ENCODE results near the gene MYH14. TPM values are rescaled to one million over a fixed set of nuclear protein-coding genes. Genes with fewer than 3 reads are reported as not detected.
A peak's percentile ranks its signal among the peaks of the same experiment; 100 is the strongest.

The MYH14 gene
- total RNA-seq, 2 donors from 2014 or later: not detected

DNA sequence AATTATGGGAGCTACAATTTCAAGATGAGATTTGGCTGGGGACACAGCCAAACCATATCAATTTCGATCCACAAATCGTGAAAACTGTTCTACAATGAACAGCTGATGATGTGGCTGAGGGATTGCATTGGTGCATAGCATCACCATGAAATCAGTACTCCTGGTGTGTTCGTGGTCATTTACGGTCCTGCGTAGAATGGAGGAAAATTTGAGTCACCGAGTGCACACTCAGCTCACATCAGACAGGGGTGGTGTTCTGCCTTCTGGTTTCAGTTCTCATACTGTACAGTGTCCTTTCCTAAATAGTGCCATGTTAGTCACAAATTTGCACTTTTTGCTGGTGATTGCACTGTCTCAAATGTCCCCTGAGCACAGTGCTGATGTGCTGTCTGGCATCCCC, 39.2 kb downstream of the MYH14 start:
- DNase-seq (ENCODE audit: low spot score) (no peak), ATAC-seq (no peak)
- Mint-ChIP-seq H3K27me3 (peaks cover 0 to 9% of the 10 kb centered on the region in 2 donors), H3K4me3 (no peak overlapping the region), H3K9me3 (no peaks in the 10 kb centered on the region), H3K4me1 (ENCODE audit: low read depth in 2 of 2) (no peaks in the 10 kb centered on the region), H3K36me3 (no peaks in the 10 kb centered on the region), H3K27ac (no peak overlapping the region)

DNA sequence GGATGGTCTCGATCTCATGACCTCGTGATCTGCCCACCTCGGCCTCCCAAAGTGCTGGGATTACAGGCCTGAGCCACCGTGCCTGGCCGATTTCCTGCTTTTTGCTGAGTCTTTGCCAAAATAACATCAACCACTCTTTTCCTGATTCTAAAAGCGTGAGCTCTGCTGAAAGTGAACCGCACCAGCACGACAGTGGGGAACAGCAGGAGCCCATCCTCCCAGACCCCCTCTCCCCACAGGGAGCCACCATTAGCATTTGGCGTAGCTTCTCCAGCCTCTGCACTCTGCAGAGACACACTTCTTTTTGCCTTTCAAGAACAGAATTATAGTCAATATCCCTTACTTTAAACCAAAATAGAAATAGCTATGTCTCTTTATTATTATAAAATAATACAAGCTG, 41.3 kb downstream of the MYH14 start:
- no peak overlapping the region for H3K4me3 Mint-ChIP-seq
- peaks cover 0 to 9% of the 10 kb centered on the region in 2 donors for H3K27me3 Mint-ChIP-seq
- no peak for ATAC-seq
- no peaks in the 10 kb centered on the region for H3K4me1 Mint-ChIP-seq (ENCODE audit: low read depth in 2 of 2)
- H3K27ac Mint-ChIP-seq: no peak overlapping the region
- H3K9me3 Mint-ChIP-seq: no peaks in the 10 kb centered on the region
- H3K36me3 Mint-ChIP-seq: no peaks in the 10 kb centered on the region
- DNase-seq (ENCODE audit: low spot score): no peak

DNA sequence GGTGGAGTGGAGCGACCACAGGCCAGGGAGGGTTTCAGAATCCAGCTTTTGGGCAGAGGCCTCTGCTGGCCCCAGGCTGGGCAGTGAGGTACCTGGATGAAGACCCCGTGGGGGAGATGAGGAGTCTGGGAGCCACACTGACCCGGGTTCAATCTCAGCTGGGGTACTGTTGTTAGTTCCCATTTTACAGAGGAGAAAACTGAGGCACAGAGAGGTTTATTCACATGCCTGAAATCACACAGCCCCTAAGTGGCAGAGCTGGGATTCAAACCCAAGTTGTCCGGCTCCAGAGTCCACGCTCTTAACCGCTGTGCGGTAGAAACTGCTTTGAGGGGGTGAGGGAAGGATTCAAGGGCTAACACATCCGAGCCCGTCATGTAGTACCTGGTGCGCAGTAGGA, 45.0 kb downstream of the MYH14 start:
- ATAC-seq: peak in 1 of 2 donors; percentile 7
- Mint-ChIP-seq H3K4me1 (ENCODE audit: low read depth in 2 of 2) (no peaks in the 10 kb centered on the region), H3K27me3 (peaks cover 5% of the 10 kb centered on the region in 2 donors), H3K9me3 (peaks cover 5% of the 10 kb centered on the region), H3K4me3 (no peak overlapping the region), H3K27ac (no peak overlapping the region), H3K36me3 (peaks cover 7% of the 10 kb centered on the region)
- no peak for DNase-seq (ENCODE audit: low spot score)

DNA sequence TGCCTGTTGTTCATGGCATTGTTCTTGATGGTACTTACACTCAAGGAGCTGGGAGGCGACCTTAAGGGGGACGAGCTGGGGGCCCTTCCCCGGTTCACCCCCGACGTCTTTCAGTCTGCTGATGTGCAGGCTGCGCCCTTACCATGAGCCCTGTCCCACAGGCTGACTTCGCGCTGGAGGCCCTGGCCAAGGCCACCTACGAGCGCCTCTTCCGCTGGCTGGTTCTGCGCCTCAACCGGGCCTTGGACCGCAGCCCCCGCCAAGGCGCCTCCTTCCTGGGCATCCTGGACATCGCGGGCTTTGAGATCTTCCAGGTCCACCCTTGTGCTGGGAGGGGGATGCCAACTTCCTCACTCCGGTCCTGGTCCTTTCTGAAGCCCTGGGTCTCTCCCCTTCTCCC, 45.4 kb downstream of the MYH14 start:
- Mint-ChIP-seq H3K27me3 (peaks cover 2 to 5% of the 10 kb centered on the region in 2 donors), H3K27ac (no peak overlapping the region), H3K4me3 (no peak overlapping the region), H3K36me3 (peaks cover 7% of the 10 kb centered on the region), H3K4me1 (ENCODE audit: low read depth in 2 of 2) (no peaks in the 10 kb centered on the region), H3K9me3 (peaks cover 5% of the 10 kb centered on the region)
- ATAC-seq: peak in 1 of 2 donors; percentile 7
- DNase-seq (ENCODE audit: low spot score): no peak

DNA sequence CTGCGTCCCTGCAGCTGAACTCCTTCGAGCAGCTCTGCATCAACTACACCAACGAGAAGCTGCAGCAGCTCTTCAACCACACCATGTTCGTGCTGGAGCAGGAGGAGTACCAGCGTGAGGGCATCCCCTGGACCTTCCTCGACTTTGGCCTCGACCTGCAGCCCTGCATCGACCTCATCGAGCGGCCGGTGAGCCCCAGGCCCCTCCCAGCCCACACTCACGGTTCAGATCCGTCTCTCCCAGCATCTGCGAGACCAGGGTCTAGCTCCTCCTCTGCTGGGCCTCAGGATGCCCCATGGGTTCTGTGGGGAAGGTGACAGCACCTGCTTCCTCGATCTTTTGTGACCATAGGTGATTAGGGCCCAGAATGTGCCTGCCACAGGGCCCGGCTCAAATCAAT, 46.2 kb downstream of the MYH14 start:
- Mint-ChIP-seq H3K27me3 (peaks cover 2 to 5% of the 10 kb centered on the region in 2 donors), H3K27ac (no peak overlapping the region), H3K4me1 (ENCODE audit: low read depth in 2 of 2) (no peaks in the 10 kb centered on the region), H3K4me3 (no peak overlapping the region), H3K36me3 (peaks cover 7% of the 10 kb centered on the region), H3K9me3 (peaks cover 5% of the 10 kb centered on the region)
- no peak for DNase-seq (ENCODE audit: low spot score)
- no peak for ATAC-seq

DNA sequence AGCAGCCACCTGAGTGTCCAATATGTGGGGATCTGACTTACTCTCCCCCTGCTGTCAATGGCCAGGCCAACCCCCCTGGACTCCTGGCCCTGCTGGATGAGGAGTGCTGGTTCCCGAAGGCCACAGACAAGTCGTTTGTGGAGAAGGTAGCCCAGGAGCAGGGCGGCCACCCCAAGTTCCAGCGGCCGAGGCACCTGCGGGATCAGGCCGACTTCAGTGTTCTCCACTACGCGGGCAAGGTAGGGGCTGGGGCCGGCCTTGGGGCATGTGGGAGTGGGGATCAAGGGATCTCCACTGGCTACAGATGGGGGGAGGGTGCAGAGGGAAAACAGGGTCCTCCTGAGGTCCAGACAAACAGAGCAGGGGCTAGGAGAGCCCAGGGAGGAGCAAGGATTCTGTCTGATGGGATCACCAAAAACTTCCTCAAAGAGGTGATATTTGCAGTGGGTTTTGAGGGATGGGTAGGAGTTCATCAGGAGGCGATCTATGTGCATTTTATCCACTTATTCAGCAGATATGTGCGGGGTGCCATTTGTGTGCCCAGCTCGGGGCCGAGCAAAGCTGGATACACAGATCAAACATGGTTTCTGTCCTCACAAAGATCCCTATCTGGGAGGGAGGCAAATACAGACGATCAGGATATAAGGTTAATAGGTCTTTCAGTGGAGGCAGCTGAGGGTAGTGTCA, 47.2 kb downstream of the MYH14 start:
- no peak overlapping the region for H3K27ac Mint-ChIP-seq
- DNase-seq (ENCODE audit: low spot score) (no peak), ATAC-seq (no peak)
- H3K4me3 Mint-ChIP-seq: no peak overlapping the region
- H3K27me3 Mint-ChIP-seq: peaks cover 5 to 8% of the 10 kb centered on the region in 2 donors
- no peaks in the 10 kb centered on the region for H3K4me1 Mint-ChIP-seq (ENCODE audit: low read depth in 2 of 2)
- H3K9me3 Mint-ChIP-seq: peaks cover 5% of the 10 kb centered on the region
- H3K36me3 Mint-ChIP-seq: peaks cover 12% of the 10 kb centered on the region

DNA sequence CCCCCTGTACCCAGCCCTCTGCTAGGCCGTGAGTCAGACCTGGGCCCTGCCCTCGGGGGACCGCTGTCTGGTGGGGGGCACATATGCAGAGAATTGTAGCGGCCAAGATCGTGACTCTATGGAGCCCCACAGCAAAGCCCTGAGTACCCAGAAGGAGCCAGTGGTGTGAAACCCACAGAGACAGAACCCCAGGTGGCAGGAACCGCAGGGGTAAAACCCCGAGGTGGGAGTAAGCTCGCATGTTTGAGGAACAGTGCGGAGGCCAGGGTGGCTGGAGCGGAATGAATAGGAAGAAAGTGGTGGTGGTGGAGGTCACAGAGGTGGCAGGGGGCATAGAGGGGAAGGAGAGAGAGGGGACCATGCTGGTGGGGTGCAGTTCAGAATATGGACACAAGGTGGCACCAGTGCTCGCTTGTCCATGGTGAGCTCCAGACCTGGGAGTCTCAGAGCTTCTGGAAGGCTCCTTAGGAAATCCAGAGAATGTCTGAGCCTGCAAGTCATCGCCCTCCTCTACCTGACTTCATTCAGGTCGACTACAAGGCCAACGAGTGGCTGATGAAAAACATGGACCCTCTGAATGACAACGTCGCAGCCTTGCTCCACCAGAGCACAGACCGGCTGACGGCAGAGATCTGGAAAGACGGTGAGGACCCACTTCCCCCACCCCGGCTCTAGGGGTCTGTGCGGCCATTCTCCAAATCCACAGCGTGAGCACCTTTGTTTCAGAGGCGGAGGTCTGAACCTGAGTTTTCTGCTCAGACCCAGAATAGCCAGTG, 48.9 kb downstream of the MYH14 start:
- DNase-seq (ENCODE audit: low spot score): no peak
- no peaks in the 10 kb centered on the region for H3K4me1 Mint-ChIP-seq (ENCODE audit: low read depth in 2 of 2)

DNA sequence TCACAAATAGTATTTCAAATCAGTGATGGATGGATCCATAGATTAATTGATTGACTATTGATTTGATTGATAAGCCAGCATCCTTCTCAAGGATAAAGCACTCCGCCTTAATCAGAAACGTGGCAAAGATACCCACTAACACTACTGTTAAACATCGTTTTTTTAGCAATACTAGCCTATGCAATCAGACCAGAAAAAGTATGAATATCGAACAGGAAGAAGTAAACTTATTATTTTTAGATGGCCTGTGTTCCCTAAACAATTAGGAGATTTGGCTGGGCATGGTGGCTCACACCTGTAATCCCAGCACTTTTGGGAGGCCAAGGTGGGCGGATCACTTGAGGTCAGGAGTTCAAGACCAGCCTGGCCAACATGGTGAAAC, 49.5 kb downstream of the MYH14 start:
- H3K27me3 Mint-ChIP-seq: peaks cover 5 to 8% of the 10 kb centered on the region in 2 donors
- no peak overlapping the region for H3K27ac Mint-ChIP-seq

More for the DNA sequence above, 48.9 kb downstream of the MYH14 start:
- H3K27ac Mint-ChIP-seq: no peak overlapping the region
- H3K4me3 Mint-ChIP-seq: no peak overlapping the region
- H3K9me3 Mint-ChIP-seq: peaks cover 5% of the 10 kb centered on the region
- peaks cover 5 to 8% of the 10 kb centered on the region in 2 donors for H3K27me3 Mint-ChIP-seq
- peak; percentile 14 to 20 for ATAC-seq
- H3K36me3 Mint-ChIP-seq: peaks cover 12% of the 10 kb centered on the region

DNA sequence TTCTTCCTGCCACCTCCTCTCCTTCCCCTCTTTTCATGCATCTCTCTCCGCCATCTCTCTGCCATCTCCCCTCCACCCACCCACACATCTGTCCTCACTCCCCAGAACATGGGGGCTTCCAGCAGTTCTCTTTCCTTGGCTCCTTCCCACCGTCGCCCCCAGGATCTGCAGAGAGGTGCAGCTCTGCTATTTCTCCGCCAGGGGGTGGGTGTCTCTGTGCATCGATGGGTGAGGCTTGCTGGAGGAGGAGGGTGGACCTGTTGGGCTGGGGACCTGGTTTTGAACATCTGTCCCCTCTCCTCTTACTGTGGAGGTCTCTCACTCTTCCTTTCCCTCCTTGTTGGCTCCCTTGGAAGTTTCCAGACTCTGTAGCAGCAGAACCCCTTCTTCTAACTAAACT, 51.7 kb downstream of the MYH14 start:
- Mint-ChIP-seq H3K27ac (no peak overlapping the region), H3K4me3 (no peak overlapping the region), H3K9me3 (peaks cover 5% of the 10 kb centered on the region), H3K4me1 (ENCODE audit: low read depth in 2 of 2) (no peaks in the 10 kb centered on the region), H3K36me3 (peaks cover 12% of the 10 kb centered on the region), H3K27me3 (peaks cover 5 to 6% of the 10 kb centered on the region in 2 donors)
- DNase-seq (ENCODE audit: low spot score): no peak
- no peak for ATAC-seq

More for the DNA sequence above, 49.5 kb downstream of the MYH14 start:
- ATAC-seq (no peak), DNase-seq (ENCODE audit: low spot score) (no peak)
- H3K9me3 Mint-ChIP-seq: peaks cover 5% of the 10 kb centered on the region
- no peaks in the 10 kb centered on the region for H3K4me1 Mint-ChIP-seq (ENCODE audit: low read depth in 2 of 2)
- peaks cover 12% of the 10 kb centered on the region for H3K36me3 Mint-ChIP-seq
- H3K4me3 Mint-ChIP-seq: no peak overlapping the region

DNA sequence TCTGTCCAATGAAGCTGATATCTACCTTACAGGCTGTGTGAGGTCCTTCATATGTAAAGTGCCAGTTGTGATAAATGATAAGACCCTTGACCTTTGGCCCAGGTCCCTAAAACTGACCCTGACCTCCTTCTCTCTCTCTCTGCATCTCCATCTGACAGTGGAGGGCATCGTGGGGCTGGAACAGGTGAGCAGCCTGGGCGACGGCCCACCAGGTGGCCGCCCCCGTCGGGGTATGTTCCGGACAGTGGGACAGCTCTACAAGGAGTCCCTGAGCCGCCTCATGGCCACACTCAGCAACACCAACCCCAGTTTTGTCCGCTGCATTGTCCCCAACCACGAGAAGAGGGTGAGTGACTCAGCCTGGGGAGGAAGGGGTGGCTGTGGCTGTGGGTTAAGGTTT, 53.7 kb downstream of the MYH14 start:
- no peak overlapping the region for H3K27ac Mint-ChIP-seq
- ATAC-seq (no peak), DNase-seq (ENCODE audit: low spot score) (no peak)
- peaks cover 12% of the 10 kb centered on the region for H3K36me3 Mint-ChIP-seq
- no peaks in the 10 kb centered on the region for H3K4me1 Mint-ChIP-seq (ENCODE audit: low read depth in 2 of 2)
- peaks cover 4% of the 10 kb centered on the region for H3K9me3 Mint-ChIP-seq
- H3K27me3 Mint-ChIP-seq: peaks cover 5 to 6% of the 10 kb centered on the region in 2 donors
- H3K4me3 Mint-ChIP-seq: no peak overlapping the region

DNA sequence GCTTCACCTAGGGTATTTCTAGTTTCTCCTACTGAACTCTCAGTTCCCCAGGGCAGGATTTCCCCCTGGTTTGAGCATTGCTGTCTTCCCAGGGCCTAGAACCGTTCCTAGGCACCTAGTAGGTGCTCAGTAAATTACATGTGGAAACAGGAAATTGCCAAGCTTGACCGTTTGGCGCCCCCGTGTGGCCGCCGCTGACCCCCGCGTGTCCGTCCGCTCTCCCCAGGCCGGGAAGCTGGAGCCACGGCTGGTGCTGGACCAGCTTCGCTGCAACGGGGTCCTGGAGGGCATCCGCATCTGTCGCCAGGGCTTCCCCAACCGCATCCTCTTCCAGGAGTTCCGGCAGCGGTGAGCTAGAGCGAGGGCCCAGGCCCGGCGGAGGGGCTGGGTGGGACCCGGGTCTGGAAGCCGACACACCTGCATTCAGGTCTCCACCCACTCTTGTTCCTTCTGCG, 55.5 kb downstream of the MYH14 start:
- Mint-ChIP-seq H3K27ac (no peak overlapping the region), H3K9me3 (no peaks in the 10 kb centered on the region), H3K4me1 (ENCODE audit: low read depth in 2 of 2) (no peaks in the 10 kb centered on the region), H3K27me3 (peaks cover 0 to 6% of the 10 kb centered on the region in 2 donors), H3K4me3 (no peak overlapping the region), H3K36me3 (peaks cover 5% of the 10 kb centered on the region)
- ATAC-seq (no peak), DNase-seq (ENCODE audit: low spot score) (no peak)

DNA sequence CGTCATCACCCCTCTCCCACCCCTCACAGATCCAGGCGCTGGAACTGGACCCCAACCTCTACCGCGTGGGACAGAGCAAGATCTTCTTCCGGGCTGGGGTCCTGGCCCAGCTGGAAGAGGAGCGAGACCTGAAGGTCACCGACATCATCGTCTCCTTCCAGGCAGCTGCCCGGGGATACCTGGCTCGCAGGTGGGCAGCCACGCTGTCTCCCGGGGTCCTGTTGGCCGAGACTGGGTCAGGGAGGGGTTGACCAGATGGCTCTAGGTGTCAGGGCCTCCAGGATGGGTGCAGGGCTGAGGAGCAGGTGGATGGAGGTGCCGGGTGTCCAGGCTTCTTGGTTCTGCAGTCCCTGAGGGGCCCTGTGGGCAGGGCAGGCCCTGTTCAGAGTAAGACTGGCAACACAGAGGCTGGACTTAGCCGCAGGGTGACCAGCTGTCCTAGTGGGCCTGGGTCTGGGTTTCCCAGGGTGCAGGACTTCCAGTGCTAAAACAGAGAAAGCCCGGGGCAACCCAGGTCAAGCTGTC, 58.1 kb downstream of the MYH14 start:
- DNase-seq (ENCODE audit: low spot score): no peak
- peaks cover 0 to 10% of the 10 kb centered on the region in 2 donors for H3K27me3 Mint-ChIP-seq

DNA sequence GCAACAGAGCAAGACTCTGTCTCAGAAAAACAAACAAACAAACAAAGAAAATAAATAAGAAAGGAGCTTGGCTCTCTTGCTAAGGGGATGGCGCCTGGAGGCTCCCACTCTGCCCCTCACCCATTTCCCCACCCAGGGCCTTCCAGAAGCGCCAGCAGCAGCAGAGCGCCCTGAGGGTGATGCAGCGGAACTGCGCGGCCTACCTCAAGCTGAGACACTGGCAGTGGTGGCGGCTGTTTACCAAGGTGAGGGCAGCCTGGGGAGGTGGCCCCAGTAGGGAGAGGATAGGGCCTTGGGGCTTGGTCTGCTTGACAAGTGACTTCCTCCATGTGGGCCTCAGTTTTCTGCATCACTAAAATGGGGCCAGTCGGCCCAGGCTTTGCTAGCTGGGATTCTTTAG, 59.8 kb downstream of the MYH14 start:
- H3K4me1 Mint-ChIP-seq (ENCODE audit: low read depth in 2 of 2): peaks cover 0 to 3% of the 10 kb centered on the region in 2 donors

More for the DNA sequence above, 58.1 kb downstream of the MYH14 start:
- Mint-ChIP-seq H3K36me3 (no peaks in the 10 kb centered on the region), H3K27ac (no peak overlapping the region), H3K4me3 (no peak overlapping the region), H3K9me3 (no peaks in the 10 kb centered on the region), H3K4me1 (ENCODE audit: low read depth in 2 of 2) (peaks cover 0 to 2% of the 10 kb centered on the region in 2 donors)
- ATAC-seq: peak in 1 of 2 donors; percentile 32

More for the DNA sequence above, 59.8 kb downstream of the MYH14 start:
- ATAC-seq (no peak), DNase-seq (ENCODE audit: low spot score) (no peak)
- Mint-ChIP-seq H3K27me3 (peaks cover 6 to 12% of the 10 kb centered on the region in 2 donors), H3K4me3 (no peak overlapping the region), H3K27ac (no peak overlapping the region), H3K9me3 (no peaks in the 10 kb centered on the region), H3K36me3 (no peaks in the 10 kb centered on the region)
